ENCODE results near the gene PABPC1L.

Gene PABPC1L

DNA sequence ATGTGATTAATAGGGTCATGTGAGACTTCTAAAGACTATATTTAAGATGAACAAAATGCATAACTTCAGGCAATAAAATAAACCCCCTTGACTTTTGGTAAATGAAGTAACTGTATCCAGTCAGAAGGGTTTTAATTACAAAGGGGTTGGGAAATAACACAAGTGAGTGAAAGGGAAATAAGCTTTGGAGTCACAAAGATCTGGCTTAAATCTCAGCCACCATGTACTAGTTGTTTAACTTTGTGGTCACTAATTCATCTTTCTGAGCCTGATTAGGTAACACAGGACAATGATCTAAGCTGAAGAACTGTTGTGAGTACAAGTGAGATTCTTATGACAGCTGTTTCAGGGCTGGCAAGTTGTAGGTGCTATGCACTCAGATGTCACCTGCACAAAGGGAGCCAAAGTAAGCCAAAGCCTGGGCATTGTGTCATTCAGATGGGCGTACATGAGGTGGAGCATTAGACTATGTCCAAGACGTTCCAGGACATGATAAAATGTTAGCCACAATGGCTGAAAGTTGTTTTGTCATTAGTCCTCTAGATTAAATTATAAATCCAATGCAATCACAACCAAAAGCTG, 36.5 kb downstream of the PABPC1L start:
- DNase-seq: no peak

DNA sequence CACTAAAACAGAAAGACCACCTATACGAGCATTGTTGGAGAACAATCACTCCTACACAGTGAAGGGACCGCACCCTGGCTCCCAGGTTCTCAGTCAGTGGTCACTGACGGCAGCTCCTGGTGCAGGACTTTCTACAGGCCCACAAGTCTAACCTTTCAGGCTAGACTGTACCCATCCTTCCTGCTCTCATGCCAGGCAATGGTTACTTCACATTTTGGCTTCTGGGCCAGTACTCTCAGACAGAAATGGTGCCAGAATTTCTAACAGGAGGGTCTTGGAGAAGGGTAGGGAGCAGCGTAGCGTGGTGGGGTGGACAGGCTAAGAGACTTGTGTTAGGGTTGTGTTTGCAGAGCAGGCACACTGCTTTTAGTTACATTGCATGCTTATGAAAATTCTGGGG, 38.2 kb downstream of the PABPC1L start:
- DNase-seq: no peak

DNA sequence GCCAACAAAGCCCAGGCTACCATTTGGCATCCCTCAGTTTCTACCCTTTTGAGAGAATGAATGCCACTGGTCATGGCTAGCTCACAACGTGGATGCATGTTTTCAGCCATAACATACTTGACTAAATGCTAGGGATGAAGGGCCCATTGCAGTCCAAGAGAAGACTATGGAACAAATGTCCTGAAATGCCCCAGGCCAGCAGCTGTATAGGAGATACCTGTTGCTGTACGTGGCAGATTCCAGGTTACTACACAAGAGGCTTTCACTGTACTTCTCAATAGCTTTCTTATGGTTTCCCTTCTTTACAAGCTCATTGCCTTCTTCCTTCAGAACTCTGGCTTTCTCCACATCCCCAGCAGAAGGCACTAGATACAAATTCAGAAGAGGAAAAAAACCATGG, 38.7 kb downstream of the PABPC1L start:
- DNase-seq: no peak

DNA sequence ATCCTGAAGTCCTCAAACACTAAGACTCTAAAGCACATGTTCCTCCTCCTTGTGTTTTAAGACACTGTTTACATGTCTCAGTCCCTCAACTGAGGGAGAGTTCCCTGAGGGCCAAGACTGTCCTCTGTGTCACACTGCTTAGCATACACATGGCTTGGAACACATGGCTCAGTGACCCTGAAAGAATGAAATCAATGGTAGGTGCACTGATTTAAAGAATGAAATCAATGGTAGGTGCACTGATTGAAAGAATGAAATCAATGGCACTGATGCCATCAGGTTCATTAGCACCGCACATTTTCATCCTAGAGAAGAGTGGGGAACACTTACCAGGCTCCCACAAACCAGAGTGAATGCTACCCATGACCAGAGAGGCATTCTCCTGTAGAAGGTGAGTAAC, 40.5 kb downstream of the PABPC1L start:
- no peak for DNase-seq

DNA sequence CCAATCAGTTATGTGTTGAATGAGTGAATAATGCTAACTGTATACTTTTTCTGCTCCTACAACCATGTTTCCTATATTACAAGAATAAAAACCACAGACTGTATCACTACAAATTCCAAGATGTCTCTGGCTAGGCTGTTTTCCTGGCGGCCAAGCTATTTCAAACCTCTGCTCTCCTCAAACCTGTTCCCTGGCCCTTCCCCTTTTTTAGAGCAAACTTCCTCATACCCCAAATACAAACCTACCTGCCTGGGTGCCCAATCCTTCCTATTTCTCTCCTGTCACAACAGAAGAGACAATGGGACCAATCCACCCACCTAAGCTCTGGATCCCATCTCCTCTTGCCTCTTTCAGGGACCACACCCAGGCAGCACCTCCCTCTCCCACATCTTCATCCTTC, 42.9 kb downstream of the PABPC1L start:
- DNase-seq: no peak

DNA sequence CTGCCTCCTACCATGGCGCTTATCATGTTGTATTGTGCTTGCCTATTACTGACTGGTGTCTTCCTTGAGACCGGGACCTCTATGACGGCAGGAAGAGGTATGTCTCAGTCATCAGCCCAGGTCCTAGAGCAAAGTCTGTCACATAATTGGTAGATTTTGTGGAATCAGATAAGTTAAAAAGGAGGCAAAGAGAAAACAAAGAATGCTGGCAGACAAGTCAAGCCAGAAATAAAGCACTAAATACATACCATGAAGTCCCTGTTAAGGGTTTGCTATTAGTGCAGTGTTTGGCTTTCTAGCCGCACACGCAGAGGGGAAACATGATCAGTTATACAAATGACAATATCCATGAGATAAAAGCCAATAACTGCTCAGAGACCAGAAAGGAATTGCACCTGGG, 44.4 kb downstream of the PABPC1L start:
- DNase-seq: no peak

DNA sequence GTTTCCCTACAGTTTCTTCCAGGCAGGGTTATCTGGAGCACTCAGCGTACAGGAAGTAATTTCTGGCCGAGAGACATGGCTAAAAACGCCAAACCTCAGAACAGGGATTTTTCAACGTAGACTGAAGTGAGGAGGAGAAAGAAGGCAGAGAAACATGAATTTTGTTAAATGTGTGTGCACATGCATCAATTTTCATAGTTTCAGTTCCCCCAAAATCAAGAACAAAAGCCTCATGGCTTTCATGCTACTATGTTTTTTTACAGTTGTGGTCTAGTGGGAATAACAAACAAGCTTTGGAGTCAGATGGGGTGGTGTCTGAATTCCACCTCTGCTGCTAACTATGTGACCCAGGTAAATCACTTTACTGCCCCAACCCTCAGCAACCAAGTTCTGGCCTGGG, 45.4 kb downstream of the PABPC1L start:
- no peak for DNase-seq

DNA sequence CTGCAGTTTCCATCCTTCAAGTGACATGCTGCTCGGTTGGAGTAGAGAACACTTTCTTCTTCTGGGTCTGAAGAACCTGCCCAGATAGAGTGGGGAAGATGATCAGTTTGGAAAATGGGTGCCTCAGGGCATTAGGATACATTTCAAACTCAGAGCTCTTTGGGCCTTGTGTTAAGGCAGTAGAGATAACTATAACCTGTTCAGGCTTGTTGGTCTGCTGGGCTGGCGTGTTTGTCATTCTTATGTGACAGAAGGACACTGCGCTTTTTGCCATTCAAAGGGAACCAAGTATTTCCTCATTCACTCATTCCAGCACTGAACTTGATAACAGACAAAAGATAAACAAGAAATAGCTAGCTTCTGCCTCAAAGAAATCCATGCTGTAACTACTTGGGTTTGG, 46.5 kb downstream of the PABPC1L start:
- DNase-seq: no peak

DNA sequence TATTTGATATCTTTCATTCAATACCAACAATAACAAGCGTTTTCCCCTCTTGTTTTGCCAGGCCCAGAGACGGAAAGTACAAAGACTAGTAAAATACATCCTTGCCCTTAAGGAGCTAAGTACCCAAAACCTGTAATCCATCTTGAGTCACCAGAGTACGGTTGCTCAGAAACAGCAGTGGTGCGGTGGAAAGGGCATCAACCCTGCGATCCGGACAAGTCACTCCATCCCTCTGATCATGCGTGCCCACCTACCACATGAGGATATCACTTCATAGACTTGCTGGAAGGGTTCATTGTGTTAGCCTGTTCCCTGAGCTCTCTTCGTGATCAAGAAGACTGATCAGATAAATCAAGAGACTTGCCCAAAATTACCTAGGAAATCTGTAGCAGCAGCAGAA, 48.4 kb downstream of the PABPC1L start:
- DNase-seq: no peak

DNA sequence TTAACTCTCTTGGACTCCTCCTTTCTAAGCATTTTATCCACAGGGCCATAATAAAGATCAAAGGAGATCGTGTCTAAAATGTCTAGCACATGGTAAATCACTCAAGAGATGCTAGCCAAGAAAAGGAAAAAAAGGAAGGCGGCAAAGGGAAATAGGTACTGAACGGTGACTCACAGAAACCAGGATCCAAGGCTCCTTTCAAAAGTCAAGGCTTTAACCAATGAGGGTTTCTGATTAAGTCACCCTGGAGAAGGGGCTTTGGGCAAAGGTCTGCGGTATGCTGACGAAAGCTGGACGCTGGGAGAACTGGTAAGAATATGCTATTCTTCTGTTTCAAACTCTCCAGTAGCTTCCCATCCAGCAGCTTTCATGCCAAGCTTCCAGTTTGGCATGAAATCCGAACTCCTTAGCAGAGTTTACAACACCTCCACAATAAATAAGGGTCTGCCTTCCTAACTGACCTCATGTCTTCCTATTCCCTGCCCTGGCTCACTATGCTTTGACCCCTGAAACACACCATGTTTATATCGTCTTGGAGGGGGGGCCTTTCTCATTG, 49.3 kb downstream of the PABPC1L start:
- no peak for DNase-seq

DNA sequence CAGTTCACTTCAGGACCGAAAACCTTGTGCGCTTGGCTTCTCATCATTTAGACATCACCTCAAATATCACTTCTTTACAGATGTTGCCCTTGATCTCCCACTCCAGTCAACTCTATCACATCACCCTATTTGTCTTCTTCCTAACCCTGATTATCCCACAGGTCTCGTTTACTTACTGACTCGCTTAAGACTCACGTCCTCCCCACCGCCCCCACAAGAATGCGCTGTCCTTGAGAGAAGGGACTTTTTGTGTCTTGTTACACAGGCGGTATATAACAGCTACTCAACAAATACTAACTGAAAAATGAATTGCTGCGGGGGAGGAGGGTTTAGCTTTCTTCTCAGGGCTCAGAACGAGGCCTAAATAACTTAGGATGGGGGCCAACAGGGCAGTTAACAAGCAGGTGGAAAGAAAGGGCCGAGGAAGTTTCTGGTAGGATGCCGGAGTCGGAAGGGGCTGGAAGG, 49.8 kb downstream of the PABPC1L start:
- peak in 1 of 2 experiments; percentile 44 for DNase-seq

DNA sequence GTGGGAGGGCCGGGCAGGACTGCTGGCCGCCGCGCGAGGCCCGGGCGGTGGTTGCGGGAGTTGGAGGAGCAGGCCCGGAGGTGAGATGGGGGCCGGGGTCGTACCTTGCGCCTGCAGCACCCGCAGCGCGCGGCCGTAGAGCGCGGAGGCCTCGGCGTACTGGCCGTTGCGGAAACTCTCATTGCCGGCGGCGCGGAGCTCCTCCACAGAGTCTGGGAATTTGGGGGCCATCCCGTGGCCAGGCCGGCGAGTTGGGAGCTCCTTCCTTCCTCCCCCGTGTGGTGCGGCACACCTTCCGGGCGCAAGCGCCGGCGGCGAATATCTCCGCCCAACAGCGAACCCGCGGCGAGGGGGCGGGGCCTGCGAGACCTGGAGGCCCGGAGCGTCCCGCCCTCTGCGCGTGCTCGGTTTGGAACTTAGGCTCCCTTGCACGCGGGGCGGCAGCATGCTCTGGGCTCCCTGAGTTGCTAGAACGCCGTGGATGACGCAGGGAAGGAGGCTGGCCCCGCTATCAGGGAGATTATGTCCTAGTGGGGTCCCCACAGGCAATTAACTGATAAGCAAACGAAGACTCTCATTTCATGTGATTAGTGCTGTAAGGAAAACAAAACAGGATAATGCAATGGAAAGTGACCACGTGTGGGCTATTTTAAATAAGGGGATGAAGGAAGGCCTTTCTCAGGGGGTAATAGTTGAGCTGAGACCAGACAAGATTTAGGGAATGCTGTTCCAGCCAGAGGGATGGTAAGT, 50.4 kb downstream of the PABPC1L start, which contains the start of gene TOMM34:
TOMM34 (minus strand) TSS at position 295 of the 750 bp plus-strand sequence; CDS start at position 231, 64 bp downstream.
- DNase-seq: peak; percentile 81 to 92

DNA sequence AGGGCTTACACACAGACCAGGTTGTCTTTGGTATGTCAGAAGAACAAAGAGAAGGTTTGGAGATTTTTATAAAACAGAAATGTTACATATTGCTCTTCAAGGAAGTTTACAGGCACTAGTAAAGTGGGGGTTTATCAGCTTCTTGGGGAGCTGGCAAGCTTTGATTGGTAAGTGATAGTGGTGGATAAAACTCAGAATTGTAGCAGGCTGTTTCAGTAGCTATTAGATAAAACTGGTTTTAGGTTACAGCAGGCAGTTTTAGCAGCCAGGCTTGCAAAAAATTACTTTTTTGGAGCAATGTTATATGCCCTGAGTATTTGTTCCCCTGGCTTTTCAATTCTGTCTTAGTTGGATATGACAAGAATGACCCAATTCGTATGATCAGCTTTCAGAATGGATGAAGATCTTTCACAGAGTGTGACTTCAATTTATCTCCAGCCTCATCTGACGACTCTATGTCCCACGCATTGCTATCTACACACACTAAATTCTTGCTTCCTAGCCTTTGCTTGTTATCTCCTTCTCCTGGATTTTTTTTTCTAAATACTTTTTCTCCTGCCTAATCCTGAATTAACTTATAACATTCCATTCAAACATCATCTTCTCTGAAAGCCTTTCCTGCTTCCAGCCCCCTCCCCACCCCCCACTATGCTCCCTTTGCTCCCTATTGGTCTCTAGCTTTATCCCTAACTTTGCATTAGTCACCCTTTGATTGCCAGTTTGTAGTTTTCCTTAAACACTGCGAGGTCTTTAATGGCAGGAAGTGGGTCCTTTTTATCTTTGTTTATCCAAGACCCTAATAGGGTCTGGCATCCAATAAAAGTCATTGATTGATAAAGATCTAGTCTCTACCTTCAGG, 51.4 kb downstream of the PABPC1L start:
- DNase-seq: no peak

DNA sequence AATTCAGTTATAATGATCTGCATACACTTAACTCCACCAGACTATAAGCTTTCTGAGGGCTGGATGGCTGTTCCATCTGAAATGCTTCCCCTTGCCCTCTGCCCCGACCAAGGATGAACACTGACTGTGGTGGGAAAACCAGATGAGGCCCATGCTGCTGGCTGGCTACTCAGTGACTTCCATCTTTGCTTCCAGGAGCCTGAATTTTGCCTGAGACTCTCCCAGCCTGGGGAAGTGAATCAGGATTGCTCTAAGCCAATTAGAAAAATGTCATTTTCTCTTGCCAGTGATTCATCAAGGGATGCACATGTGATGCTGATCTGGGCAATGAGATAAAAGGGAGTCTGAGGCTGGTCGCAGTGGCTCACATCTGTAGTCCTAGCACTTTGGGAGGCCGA, 52.0 kb downstream of the PABPC1L start:
- peak in 1 of 2 experiments; percentile 6 for DNase-seq

DNA sequence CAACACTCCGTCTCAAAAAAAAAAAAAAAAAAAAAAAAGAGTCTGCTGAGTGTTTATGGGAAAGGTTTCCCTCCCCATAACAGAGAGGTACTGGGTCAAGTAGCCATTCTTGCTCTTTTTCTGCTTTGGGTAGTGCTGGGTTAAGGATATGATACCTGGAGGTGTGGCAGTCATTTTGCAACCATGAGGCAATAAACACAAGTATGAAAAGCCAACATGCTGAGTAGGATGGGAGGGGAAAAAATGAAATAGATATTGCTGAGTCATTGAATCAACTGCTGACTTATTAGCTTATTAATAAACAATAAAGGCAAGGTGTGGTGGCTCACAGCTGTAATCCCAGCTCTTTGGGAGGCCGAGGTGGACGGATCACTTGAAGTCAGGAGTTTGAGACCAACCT, 52.6 kb downstream of the PABPC1L start:
- no peak for DNase-seq

DNA sequence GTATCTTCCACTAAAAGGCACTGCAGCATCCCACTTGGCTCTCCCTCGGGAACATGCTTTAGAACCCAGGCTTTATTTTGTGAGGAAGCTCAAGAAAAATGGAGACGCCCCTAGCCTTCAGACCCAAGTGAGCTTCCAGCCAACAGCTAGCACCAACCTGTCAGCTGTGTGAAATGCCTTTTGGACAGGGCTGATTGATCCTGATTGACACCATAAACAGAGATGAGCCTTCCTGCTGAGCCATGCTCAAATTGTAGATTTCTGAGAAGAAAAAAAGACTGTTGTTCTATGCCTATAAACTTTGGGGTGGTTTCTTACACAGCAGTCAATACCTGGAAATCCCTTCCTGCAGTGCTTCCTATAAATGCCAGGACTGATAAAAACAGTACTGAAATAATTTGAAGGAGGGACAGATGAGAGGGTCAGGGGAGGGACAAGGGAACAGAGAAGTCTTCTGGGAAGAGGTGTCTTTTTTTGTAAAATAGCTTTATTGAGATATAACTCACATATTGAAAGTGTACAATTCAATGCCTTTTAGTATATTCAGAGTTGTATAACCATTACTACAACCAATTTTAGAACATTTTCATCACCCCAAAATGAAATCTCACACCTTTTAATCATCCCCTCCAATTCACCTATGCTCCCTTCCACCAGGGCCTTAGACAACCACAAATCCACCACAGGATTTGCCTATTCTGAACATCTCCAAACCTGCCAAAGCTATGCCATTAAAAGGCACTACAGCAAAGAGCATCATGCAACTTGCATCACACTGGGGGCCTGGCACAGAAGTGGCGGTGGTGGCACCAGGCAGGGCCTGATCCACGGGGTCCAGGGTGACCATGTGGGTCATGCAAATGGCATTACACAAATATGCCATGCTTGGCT, 53.7 kb downstream of the PABPC1L start:
- no peak for DNase-seq

DNA sequence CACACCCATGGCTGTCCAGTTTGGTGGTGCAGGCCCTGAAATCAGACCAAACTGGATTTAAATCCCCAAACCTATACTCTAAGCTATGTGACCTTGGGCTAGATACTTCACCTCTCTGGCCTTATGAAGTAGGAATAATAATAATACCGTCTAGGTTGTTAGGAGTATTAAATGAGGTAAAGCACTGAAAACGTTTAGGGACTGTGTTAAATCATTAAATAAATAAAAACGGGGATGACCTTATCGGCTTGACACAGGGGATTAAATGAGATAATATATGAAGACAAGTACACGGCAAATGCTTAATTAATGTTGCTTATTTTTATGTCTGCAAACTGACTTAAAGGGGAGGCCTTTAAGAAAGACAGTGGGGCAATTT, 55.8 kb downstream of the PABPC1L start:
- DNase-seq: no peak

DNA sequence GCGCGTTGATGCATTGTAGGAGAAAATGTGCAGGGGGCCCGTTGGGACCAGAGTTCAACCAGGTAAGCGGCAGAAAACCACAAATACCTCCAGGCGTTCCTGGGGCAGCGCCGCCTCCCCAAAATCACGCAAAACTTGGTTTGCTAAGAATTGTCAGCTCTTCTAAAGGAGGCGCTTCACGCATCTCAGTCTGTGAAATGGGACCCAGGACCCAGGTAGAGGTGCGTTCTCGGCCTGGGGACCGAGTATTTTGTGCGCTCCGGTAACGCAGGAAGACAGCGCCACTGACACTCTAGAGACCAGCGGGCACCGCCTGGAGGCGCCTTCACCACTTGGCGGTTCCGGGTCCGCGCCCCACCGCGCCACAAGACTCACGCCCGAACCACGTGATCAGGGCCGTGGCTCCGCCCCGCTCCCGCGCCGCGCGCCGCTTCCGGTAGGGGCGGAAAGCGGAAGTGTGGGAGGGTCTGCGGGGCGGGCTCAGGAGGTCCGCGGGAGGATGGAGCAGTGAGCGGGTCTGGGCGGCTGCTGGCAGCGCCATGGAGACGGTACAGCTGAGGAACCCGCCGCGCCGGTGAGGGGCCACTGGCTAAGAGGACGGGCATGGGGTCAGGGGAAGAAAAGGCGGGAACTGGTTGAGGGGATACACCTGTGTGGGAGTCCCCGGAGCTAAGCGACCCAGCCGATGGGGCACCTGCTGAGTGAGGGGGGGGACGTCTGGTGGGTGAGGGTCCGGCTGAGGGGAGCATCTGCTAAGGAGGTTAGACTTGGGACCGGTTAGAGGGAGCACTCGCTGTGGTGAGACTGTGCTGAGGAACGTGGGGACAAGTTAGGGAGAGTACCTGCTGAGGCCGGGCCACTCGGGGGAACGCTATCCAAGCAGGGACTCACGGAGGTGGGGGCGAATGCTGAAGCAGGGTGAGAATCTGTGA, 56.4 kb downstream of the PABPC1L start, which contains the start of gene STK4:
STK4 (plus strand) TSS at position 483 of the 932 bp plus-strand sequence; CDS start at position 540, 57 bp downstream.
- DNase-seq: peak; percentile 81 to 82

DNA sequence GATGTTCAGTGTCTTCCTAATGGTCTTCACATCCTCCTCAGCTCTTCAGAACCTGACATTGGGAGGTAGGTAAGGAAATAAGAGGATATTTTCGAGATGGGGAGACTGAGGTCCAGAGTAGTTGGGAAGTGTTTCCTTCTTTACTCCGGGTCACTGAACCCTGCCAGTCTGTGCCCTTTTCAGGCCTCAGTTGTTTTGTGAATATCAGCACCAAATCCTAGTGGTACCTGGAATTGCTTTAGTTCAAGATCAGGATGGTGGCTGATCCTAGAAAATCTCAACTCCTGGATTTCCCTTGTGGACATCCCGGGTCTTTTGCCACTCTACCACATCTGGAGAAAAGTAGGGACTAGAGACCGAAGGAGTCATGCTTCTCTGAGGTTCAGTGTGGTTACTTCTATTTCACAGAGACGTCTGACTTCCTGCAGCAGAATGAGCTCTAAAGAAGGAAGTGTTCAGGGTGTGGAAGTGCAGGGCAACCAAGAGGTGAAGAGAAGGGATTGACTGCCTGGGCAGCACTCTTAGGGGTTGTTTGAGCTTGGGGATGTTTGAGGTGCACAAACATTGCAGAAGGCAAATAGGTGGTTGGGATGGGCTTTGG, 57.4 kb downstream of the PABPC1L start:
- DNase-seq: no peak

DNA sequence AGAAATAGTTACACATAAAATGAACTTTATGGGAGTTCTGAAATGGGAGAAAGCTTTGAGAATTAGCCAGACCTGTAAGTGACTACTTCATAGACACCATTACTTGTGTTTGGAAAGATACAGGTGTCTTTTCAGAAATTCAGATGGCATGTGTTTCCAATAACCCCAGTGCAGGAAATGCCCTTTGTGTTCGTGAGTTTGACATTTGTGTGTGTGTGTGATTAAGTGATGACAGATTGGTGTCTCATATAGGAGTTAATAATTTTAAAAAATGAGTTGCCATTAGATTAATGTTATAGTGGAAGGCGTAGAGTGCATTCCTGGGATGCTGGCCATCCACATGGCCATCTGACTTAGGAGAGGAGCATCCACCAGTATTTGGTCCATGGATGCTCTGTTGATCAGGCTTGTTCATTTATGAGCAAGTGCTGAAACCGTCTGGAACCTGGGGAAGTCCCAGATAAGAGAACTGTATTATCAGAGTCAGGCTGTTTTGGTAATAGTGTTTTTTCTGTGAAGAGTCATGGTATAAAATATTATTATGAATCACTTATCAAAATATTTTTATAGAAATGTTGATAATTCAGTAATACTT, 59.5 kb downstream of the PABPC1L start:
- DNase-seq: no peak
